Astrocyte of the cerebellum (primary cell): ENCODE data around the gene DSCAM.

Experiments
- DNase-seq: peaks from one replicate; pipeline ENCODE4 v3.0.0-alpha.2; 2011; ENCODE audit warnings: low read depth
- H3K4me3 ChIP-seq: 2 replicates; pipeline ENCODE4 v1.5.1; 2011; ENCODE audit warnings: mild to moderate bottlenecking, low read depth, low read length, moderate library complexity
- in situ Hi-C: cut with HindIII; loops from 2 replicates; pipeline ENCODE4 v1.10.0; 2017; ENCODE audit warnings: low sequenced_read_pairs
- TF ChIP-seq, protein P1 (sequence below): IDR thresholded peaks from 2 replicates; pipeline ENCODE4 v1.5.1; 2012; ENCODE audit warnings: low read length, low read depth, moderate library complexity, mild to moderate bottlenecking; ENCODE audit errors: missing control alignments

DSCAM gene

GRCh38 chr21:40800126-40800525, 46.8 kb downstream of the DSCAM start:
- no peak overlapping the region for H3K4me3 ChIP-seq
- no peak for DNase-seq
- in situ Hi-C loops, result no loop called here
- TF ChIP-seq, protein P1, sequence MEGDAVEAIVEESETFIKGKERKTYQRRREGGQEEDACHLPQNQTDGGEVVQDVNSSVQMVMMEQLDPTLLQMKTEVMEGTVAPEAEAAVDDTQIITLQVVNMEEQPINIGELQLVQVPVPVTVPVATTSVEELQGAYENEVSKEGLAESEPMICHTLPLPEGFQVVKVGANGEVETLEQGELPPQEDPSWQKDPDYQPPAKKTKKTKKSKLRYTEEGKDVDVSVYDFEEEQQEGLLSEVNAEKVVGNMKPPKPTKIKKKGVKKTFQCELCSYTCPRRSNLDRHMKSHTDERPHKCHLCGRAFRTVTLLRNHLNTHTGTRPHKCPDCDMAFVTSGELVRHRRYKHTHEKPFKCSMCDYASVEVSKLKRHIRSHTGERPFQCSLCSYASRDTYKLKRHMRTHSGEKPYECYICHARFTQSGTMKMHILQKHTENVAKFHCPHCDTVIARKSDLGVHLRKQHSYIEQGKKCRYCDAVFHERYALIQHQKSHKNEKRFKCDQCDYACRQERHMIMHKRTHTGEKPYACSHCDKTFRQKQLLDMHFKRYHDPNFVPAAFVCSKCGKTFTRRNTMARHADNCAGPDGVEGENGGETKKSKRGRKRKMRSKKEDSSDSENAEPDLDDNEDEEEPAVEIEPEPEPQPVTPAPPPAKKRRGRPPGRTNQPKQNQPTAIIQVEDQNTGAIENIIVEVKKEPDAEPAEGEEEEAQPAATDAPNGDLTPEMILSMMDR, result no peak

- TF ChIP-seq, protein P1, result no peak
- no peak overlapping the region for H3K4me3 ChIP-seq
- no peak for DNase-seq
- in situ Hi-C loops, result no loop called here
Measured at GRCh38 chr21:40797891-40798290, 49.1 kb downstream of the DSCAM start.

DNA sequence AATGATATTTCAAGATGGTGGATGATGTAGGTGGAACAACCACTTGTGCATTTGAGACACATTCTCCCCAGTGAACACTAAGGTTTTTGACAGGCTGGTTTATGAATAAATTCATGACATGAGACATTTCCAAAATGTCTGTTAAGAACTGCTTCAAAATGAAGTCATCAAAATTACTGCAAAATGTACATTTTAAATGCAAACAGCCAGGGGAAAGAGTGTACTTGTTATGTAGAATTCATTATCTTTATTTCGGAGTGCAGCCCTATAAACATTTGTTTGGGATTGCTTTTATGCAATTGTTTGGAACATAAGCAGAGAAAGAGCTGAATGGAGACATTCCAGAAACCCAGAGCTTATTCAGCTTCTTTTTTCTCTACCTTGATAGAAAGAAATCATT, 49.5 kb downstream of the DSCAM start:
- no peak for DNase-seq
- TF ChIP-seq, protein P1, result no peak
- in situ Hi-C loops, result no loop called here
- no peak overlapping the region for H3K4me3 ChIP-seq

DNA sequence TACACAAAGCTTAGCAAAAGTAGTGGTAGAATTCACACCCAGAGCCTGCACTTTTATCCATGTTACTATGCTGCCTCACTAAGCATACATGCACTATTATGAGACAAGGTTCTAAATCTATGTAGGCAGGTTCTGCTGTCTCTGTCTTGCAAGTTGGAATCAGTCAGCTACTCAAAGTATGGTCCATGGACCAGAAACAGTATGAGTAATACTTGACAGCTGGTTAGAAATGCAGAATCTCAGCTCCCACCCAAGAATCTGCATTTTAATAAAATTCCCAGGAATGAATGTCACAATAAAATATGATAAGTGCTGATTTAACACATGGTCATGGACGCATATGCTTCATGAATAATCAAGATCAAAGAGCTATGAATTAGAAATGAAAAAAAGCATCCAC, 50.5 kb downstream of the DSCAM start:
- TF ChIP-seq, protein P1, result no peak
- in situ Hi-C loops, result no loop called here
- H3K4me3 ChIP-seq, result no peak overlapping the region
- no peak for DNase-seq

GRCh38 chr21:40795313-40795712, 51.6 kb downstream of the DSCAM start:
- TF ChIP-seq, protein P1, result no peak
- no peak overlapping the region for H3K4me3 ChIP-seq
- in situ Hi-C loops, result no loop called here
- no peak for DNase-seq

- H3K4me3 ChIP-seq, result no peak overlapping the region
- peak; percentile 53 for DNase-seq
- TF ChIP-seq, protein P1, result no peak
- in situ Hi-C loops, result no loop called here
Measured at GRCh38 chr21:40792691-40793456, 54.1 kb downstream of the DSCAM start.
